ENCODE data around the gene ZFAND2B. TPM values are rescaled to one million over a fixed set of nuclear protein-coding genes. Genes with fewer than 3 reads are reported as not detected.

The ZFAND2B gene
- total and polyA plus RNA-seq, 7 donors, result 19.0 to 46.2 (median 25.1) TPM

DNA sequence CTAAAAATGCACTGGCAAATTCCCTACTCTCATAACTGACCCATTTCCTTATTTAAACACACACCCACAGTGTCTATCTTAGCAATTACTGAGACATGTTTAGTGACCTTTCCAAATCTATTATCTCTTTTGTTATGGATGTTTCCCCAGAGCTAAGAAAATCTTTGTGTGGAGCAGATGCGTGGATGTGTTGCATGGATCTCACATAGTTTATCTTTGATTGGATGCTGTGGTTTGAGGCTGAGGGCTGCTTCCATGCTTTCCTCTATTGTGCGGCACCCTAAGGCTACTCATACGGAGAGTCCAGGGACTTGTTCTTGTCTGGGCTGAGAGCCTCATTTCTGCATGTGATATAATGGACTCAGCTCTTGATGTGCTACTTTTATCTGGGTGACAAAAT is 27.7 kb downstream of the ZFAND2B start:
- H3K36me3 ChIP-seq (ENCODE audit: insufficient read depth in 1 of 2, low read depth in 1 of 2), result peaks cover 24 to 77% of the 10 kb centered on the region in 2 donors
- ATAC-seq, result no peak
- no peaks in the 10 kb centered on the region for H3K9me3 ChIP-seq
- peaks cover 8% of the 10 kb centered on the region for H3K4me1 ChIP-seq
- TF ChIP-seq, protein P1, sequence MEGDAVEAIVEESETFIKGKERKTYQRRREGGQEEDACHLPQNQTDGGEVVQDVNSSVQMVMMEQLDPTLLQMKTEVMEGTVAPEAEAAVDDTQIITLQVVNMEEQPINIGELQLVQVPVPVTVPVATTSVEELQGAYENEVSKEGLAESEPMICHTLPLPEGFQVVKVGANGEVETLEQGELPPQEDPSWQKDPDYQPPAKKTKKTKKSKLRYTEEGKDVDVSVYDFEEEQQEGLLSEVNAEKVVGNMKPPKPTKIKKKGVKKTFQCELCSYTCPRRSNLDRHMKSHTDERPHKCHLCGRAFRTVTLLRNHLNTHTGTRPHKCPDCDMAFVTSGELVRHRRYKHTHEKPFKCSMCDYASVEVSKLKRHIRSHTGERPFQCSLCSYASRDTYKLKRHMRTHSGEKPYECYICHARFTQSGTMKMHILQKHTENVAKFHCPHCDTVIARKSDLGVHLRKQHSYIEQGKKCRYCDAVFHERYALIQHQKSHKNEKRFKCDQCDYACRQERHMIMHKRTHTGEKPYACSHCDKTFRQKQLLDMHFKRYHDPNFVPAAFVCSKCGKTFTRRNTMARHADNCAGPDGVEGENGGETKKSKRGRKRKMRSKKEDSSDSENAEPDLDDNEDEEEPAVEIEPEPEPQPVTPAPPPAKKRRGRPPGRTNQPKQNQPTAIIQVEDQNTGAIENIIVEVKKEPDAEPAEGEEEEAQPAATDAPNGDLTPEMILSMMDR (IDR thresholded peaks at IDR 0.05), result no peak
- 71 to 95% (median 85%) methylated on average over 3 of the region's 3 CpGs for WGBS, 3 donors
- DNase-seq, result no peak
- no peak overlapping the region for H3K4me3 ChIP-seq
- intact Hi-C loops (cut with DNase I), result no loop called here
- no peaks in the 10 kb centered on the region for H3K27me3 ChIP-seq (ENCODE audit: insufficient read depth in 3 of 3, low read length in 2 of 3)
- H3K27ac ChIP-seq, result no peak overlapping the region

GRCh38 chr2:219243291-219243761 is 36.7 kb downstream of the ZFAND2B start:
- H3K4me3 ChIP-seq, result no peak overlapping the region
- ATAC-seq (no peak), DNase-seq (no peak)
- TF ChIP-seq, protein P1 (IDR thresholded peaks at IDR 0.05), result no peak
- no peaks in the 10 kb centered on the region for H3K9me3 ChIP-seq
- no peaks in the 10 kb centered on the region for H3K27me3 ChIP-seq (ENCODE audit: insufficient read depth in 3 of 3, low read length in 2 of 3)
- no peak overlapping the region for H3K27ac ChIP-seq
- intact Hi-C loops (cut with DNase I), result loop anchor here in 1 of 2 donors (10.0 kb wide), 1 partner anchor 51 kb away; no protein-coding TSS in a partner anchor
- peaks cover 0 to 21% of the 10 kb centered on the region in 2 donors for H3K36me3 ChIP-seq (ENCODE audit: insufficient read depth in 1 of 2, low read depth in 1 of 2)
- peaks cover 19% of the 10 kb centered on the region for H3K4me1 ChIP-seq
- 33 to 40% (median 34%) methylated on average over 28 of the region's 28 CpGs for WGBS, 3 donors

GRCh38 chr2:219244789-219245147 is 38.2 kb downstream of the ZFAND2B start:
- Histone ChIP-seq H3K27ac (peak overlapping the region; percentile 94), H3K4me1 (peaks cover 34% of the 10 kb centered on the region), H3K4me3 (peak overlapping the region; percentile 95), H3K9me3 (no peaks in the 10 kb centered on the region), H3K27me3 (ENCODE audit: insufficient read depth in 3 of 3, low read length in 2 of 3) (no peaks in the 10 kb centered on the region), H3K36me3 (ENCODE audit: insufficient read depth in 1 of 2, low read depth in 1 of 2) (peaks cover 0 to 30% of the 10 kb centered on the region in 2 donors)
- ATAC-seq, result no peak
- no peak for DNase-seq
- TF ChIP-seq, protein P1 (IDR thresholded peaks at IDR 0.05), result no peak
- 33 to 40% (median 37%) methylated on average over 6 of the region's 6 CpGs for WGBS, 3 donors
- intact Hi-C loops (cut with DNase I), result loop anchor here in 1 of 2 donors (10.0 kb wide), 1 partner anchor 50 kb away; no protein-coding TSS in a partner anchor

DNA sequence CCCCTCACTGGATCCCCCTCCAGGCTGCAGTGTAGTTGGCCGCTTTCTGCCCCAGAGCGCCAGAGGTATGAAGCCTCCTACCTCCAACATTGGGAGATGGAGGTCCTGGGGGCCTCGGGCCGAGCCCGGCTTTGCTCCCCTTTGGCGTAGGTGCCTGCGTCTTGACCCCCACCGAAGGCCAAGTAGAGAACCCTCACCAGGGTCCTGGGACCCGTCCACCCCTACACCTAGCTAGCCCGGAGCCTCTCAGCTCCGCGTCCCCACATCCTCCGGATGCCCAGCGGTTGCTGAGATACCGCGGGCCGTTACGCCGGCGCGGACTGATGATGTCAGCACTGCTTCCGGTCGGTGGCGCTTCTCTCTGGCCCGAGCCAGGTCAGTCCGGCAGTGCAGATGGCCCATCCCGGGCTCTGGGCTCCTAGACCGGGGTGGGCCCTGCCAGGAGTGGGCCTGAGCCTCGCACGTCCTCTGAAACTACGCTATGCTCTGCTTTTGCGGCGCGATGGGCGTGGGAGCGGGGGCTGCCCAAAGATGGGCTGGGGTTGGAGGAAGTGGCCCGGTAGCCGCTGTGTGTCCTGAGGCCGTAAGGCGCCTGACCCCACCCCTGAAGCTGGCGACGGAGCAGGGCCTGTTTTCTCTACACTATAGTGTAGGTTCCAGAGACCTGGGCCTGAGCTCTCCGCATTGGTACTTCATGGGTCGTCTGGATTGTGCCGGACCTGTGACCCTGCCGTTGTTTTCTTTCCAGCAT is 38.7 kb downstream of the ZFAND2B start, which contains the start of the genes GLB1L and STK16:
TSS of gene GLB1L (minus strand) at position 297 of the 751 bp plus-strand sequence. CDS start 1,871 bp downstream, outside the sequence.
TSS of gene STK16 (plus strand) at position 332 of the 751 bp plus-strand sequence. CDS start 521 bp downstream, outside the sequence.
- TF ChIP-seq, protein P1 (IDR thresholded peaks at IDR 0.05), result no peak
- H3K27ac ChIP-seq, result peak within 1 kb of the TSS; percentile 94
- DNase-seq (peak; percentile 96 to 97), ATAC-seq (peak; percentile 86 to 95 (median 92))
- WGBS, 3 donors, result 0 to 1% (median 0%) methylated on average over 44 to 46 of the region's 46 CpGs
- peaks cover 39% of the 10 kb centered on the region for H3K4me1 ChIP-seq
- H3K36me3 ChIP-seq (ENCODE audit: insufficient read depth in 1 of 2, low read depth in 1 of 2), result peaks cover 0 to 36% of the 10 kb centered on the region in 2 donors
- H3K9me3 ChIP-seq, result no peaks in the 10 kb centered on the region
- intact Hi-C loops (cut with DNase I), result loop anchor here in 1 of 2 donors (10.0 kb wide), 1 partner anchor 49 kb away; no protein-coding TSS in a partner anchor
- no peaks in the 10 kb centered on the region for H3K27me3 ChIP-seq (ENCODE audit: insufficient read depth in 3 of 3, low read length in 2 of 3)
- H3K4me3 ChIP-seq, result peak within 1 kb of the TSS; percentile 95
